ENCODE results near the gene TNRC18. TPM values are rescaled to one million over a fixed set of nuclear protein-coding genes. Genes with fewer than 3 reads are reported as not detected.

Gene TNRC18
- total RNA-seq, 2 donors from 2014 or later = 32.0 to 53.6 TPM

GRCh38 chr7:5352440-5353010, 71.1 kb downstream of the TNRC18 start:
- H3K4me1 ChIP-seq = peaks cover 0 to 32% of the 10 kb centered on the region in 2 donors
- H3K27me3 ChIP-seq = no peaks in the 10 kb centered on the region

DNA sequence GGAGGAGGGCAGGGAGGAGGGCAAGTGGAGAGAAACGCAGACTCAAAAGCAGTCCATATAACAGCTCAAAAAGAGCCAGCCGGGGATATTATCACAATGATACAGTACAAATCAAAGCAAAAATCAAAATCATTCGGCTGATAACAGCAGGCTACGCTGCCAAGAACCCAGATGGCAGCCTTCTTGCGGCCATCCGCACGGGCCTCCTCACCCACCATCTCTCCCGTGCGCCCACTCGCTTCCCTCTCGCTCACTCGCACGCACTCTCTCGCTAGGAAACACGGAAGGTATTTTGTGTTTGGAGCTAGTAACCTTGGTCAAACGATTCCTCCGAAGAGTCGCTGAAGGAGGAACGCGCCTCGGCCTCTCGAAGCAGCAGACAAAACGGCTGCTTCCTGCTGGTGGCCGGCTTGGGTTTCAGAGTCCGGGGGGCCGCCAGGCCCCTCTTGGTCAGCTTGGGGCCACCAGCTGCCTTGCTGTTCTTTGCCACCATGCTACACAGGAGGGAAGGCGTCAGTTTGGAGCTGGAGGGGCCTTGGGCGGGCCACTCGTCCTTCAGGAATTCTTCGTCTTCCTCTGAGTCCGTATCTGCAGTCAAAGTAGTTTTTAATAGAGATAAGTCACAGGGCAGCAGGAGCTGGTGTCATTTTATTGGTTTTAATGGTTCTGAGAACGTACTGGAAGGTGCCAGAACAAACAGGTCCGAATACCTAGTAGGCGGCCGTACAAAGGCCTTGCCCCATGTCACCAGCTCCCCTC, 71.9 kb downstream of the TNRC18 start:
- H3K27ac ChIP-seq = no peak overlapping the region
- no peaks in the 10 kb centered on the region for H3K9me3 ChIP-seq
- H3K4me1 ChIP-seq = peaks cover 0 to 32% of the 10 kb centered on the region in 2 donors
- no peak for DNase-seq (ENCODE audit: low spot score)
- H3K36me3 ChIP-seq = peaks cover 21% of the 10 kb centered on the region
- H3K27me3 ChIP-seq = no peaks in the 10 kb centered on the region
- no peak overlapping the region for H3K4me3 ChIP-seq
- no peak for TF ChIP-seq CTCF (IDR thresholded peaks at IDR 0.05)

More at GRCh38 chr7:5352440-5353010, 71.1 kb downstream of the TNRC18 start:
- DNase-seq (ENCODE audit: low spot score) = no peak
- Histone ChIP-seq H3K36me3 (peaks cover 27% of the 10 kb centered on the region), H3K9me3 (no peaks in the 10 kb centered on the region), H3K27ac (no peak overlapping the region), H3K4me3 (no peak overlapping the region)
- TF ChIP-seq CTCF (IDR thresholded peaks at IDR 0.05) = no peak

GRCh38 chr7:5350600-5351385, 72.8 kb downstream of the TNRC18 start:
- no peaks in the 10 kb centered on the region for H3K27me3 ChIP-seq
- no peak for TF ChIP-seq CTCF (IDR thresholded peaks at IDR 0.05)
- no peak overlapping the region for H3K4me3 ChIP-seq
- no peak for DNase-seq (ENCODE audit: low spot score)
- peaks cover 0 to 32% of the 10 kb centered on the region in 2 donors for H3K4me1 ChIP-seq
- no peaks in the 10 kb centered on the region for H3K9me3 ChIP-seq
- no peak overlapping the region for H3K27ac ChIP-seq
- peaks cover 22% of the 10 kb centered on the region for H3K36me3 ChIP-seq

DNA sequence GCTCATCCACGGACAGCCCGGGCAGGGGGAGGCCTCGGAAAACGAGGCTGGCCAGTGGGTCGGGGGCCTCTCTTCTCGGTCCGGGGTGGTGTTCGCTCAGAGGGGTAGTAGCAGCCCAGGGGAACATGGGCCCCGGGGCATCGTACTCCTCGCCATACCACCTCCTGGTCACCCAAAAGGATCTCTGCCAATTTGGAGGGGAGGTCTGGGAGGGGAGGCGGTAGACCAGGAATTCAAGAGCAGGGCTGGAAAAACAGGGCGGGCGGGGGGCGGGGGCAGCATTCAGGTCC, 73.5 kb downstream of the TNRC18 start:
- H3K4me3 ChIP-seq = no peak overlapping the region
- DNase-seq (ENCODE audit: low spot score) = no peak
- H3K27me3 ChIP-seq = no peaks in the 10 kb centered on the region
- TF ChIP-seq CTCF (IDR thresholded peaks at IDR 0.05) = no peak
- H3K27ac ChIP-seq = no peak overlapping the region
- H3K4me1 ChIP-seq = peaks cover 0 to 26% of the 10 kb centered on the region in 2 donors
- peaks cover 23% of the 10 kb centered on the region for H3K36me3 ChIP-seq
- H3K9me3 ChIP-seq = peaks cover 0 to under 1% of the 10 kb centered on the region in 2 donors

GRCh38 chr7:5349437-5350173, 74.0 kb downstream of the TNRC18 start:
- H3K27ac ChIP-seq = no peak overlapping the region
- H3K4me3 ChIP-seq = no peak overlapping the region
- TF ChIP-seq CTCF (IDR thresholded peaks at IDR 0.05) = no peak
- peaks cover 3 to 6% of the 10 kb centered on the region in 2 donors for H3K9me3 ChIP-seq
- no peak for DNase-seq (ENCODE audit: low spot score)
- H3K4me1 ChIP-seq = peaks cover 0 to 22% of the 10 kb centered on the region in 2 donors
- no peaks in the 10 kb centered on the region for H3K27me3 ChIP-seq
- H3K36me3 ChIP-seq = peaks cover 28% of the 10 kb centered on the region
